ENCODE measurements around the gene NOS1AP. TPM values are rescaled to one million over a fixed set of nuclear protein-coding genes. Genes with fewer than 3 reads are reported as not detected.

The NOS1AP gene
- total and polyA plus RNA-seq, 5 donors, result 0.86 to 4.5 (median 4.1) TPM

- Histone ChIP-seq H3K4me1 (ENCODE audit: control insufficient read depth, insufficient read depth, low read length) (no peaks in the 10 kb centered on the region), H3K9me3 (ENCODE audit: control insufficient read depth, low read length) (no peaks in the 10 kb centered on the region), H3K27ac (ENCODE audit: low read length) (no peak overlapping the region), H3K4me3 (ENCODE audit: low read length) (no peak overlapping the region), H3K27me3 (ENCODE audit: control insufficient read depth, insufficient read depth) (no peaks in the 10 kb centered on the region)
- DNase-seq, result no peak
- 84% methylated on average over 8 of the region's 8 CpGs for WGBS
- no peak for ATAC-seq
- intact Hi-C loops (cut with DNase I), result loop anchor here in 1 of 4 donors (5.0 kb wide), 1 partner anchor 331 kb away; no protein-coding TSS in a partner anchor
These were observed 318.6 kb downstream of the NOS1AP start for GRCh38 chr1:162388083-162388594.

GRCh38 chr1:162388615-162389014, 319.1 kb downstream of the NOS1AP start:
- ATAC-seq, result peak; percentile 73 to 79
- intact Hi-C loops (cut with DNase I), result loop anchor here in 1 of 4 donors (5.0 kb wide), 1 partner anchor 331 kb away; no protein-coding TSS in a partner anchor
- no peaks in the 10 kb centered on the region for H3K4me1 ChIP-seq (ENCODE audit: control insufficient read depth, insufficient read depth, low read length)
- no peak overlapping the region for H3K4me3 ChIP-seq (ENCODE audit: low read length)
- peak in 1 of 3 donors; percentile 61 for DNase-seq
- no peaks in the 10 kb centered on the region for H3K9me3 ChIP-seq (ENCODE audit: control insufficient read depth, low read length)
- no peak overlapping the region for H3K27ac ChIP-seq (ENCODE audit: low read length)
- no peaks in the 10 kb centered on the region for H3K27me3 ChIP-seq (ENCODE audit: control insufficient read depth, insufficient read depth)
- WGBS, result 94% methylated on average over 5 of the region's 5 CpGs

- intact Hi-C loops (cut with DNase I), result loop anchor here in 1 of 4 donors (5.0 kb wide), 1 partner anchor 332 kb away; no protein-coding TSS in a partner anchor
- WGBS, result 56% methylated on average over 11 of the region's 11 CpGs
- Histone ChIP-seq H3K9me3 (ENCODE audit: control insufficient read depth, low read length) (no peaks in the 10 kb centered on the region), H3K4me1 (ENCODE audit: control insufficient read depth, insufficient read depth, low read length) (no peaks in the 10 kb centered on the region), H3K27me3 (ENCODE audit: control insufficient read depth, insufficient read depth) (no peaks in the 10 kb centered on the region), H3K27ac (ENCODE audit: low read length) (no peak overlapping the region), H3K4me3 (ENCODE audit: low read length) (no peak overlapping the region)
- no peak for DNase-seq
- peak in 1 of 2 donors; percentile 13 for ATAC-seq
These were observed 319.7 kb downstream of the NOS1AP start for GRCh38 chr1:162389021-162389818.

- intact Hi-C loops (cut with DNase I), result loop anchor here (5.0 to 10.0 kb wide), 2 partner anchors 333 to 335 kb away; no protein-coding TSS in a partner anchor
- DNase-seq, result no peak
- no peaks in the 10 kb centered on the region for H3K9me3 ChIP-seq (ENCODE audit: control insufficient read depth, low read length)
- 69% methylated on average over 9 of the region's 9 CpGs for WGBS
- H3K27ac ChIP-seq (ENCODE audit: low read length), result no peak overlapping the region
- H3K4me3 ChIP-seq (ENCODE audit: low read length), result no peak overlapping the region
- H3K4me1 ChIP-seq (ENCODE audit: control insufficient read depth, insufficient read depth, low read length), result no peaks in the 10 kb centered on the region
- no peaks in the 10 kb centered on the region for H3K27me3 ChIP-seq (ENCODE audit: control insufficient read depth, insufficient read depth)
- no peak for ATAC-seq
These were observed 320.5 kb downstream of the NOS1AP start for GRCh38 chr1:162389971-162390370.

- intact Hi-C loops (cut with DNase I), result loop anchor here in 3 of 4 donors (5.0 to 10.0 kb wide), 2 partner anchors 333 to 336 kb away; no protein-coding TSS in a partner anchor
- Histone ChIP-seq H3K4me3 (ENCODE audit: low read length) (no peak overlapping the region), H3K27ac (ENCODE audit: low read length) (no peak overlapping the region), H3K27me3 (ENCODE audit: control insufficient read depth, insufficient read depth) (no peaks in the 10 kb centered on the region), H3K4me1 (ENCODE audit: control insufficient read depth, insufficient read depth, low read length) (no peaks in the 10 kb centered on the region), H3K9me3 (ENCODE audit: control insufficient read depth, low read length) (no peaks in the 10 kb centered on the region)
- no peak for ATAC-seq
- no peak for DNase-seq
- WGBS, result 77% methylated on average over 15 of the region's 15 CpGs
These were observed 321.1 kb downstream of the NOS1AP start for GRCh38 chr1:162390396-162391185.

- H3K27ac ChIP-seq (ENCODE audit: low read length), result no peak overlapping the region
- no peak overlapping the region for H3K4me3 ChIP-seq (ENCODE audit: low read length)
- H3K9me3 ChIP-seq (ENCODE audit: control insufficient read depth, low read length), result no peaks in the 10 kb centered on the region
- no peak for ATAC-seq
- no peaks in the 10 kb centered on the region for H3K4me1 ChIP-seq (ENCODE audit: control insufficient read depth, insufficient read depth, low read length)
- intact Hi-C loops (cut with DNase I), result loop anchor here in 3 of 4 donors (5.0 to 10.0 kb wide), 2 partner anchors 335 to 337 kb away; no protein-coding TSS in a partner anchor
- H3K27me3 ChIP-seq (ENCODE audit: control insufficient read depth, insufficient read depth), result no peaks in the 10 kb centered on the region
- 38% methylated on average over 4 of the region's 4 CpGs for WGBS
- DNase-seq, result no peak
These were observed 322.5 kb downstream of the NOS1AP start for GRCh38 chr1:162391790-162392563.

GRCh38 chr1:162396201-162396906, 326.9 kb downstream of the NOS1AP start:
- intact Hi-C loops (cut with DNase I), result loop anchor here in 1 of 4 donors (10.0 kb wide), 1 partner anchor 342 kb away; no protein-coding TSS in a partner anchor
- H3K4me3 ChIP-seq (ENCODE audit: low read length), result no peak overlapping the region
- DNase-seq (no peak), ATAC-seq (no peak)
- no peaks in the 10 kb centered on the region for H3K9me3 ChIP-seq (ENCODE audit: control insufficient read depth, low read length)
- H3K4me1 ChIP-seq (ENCODE audit: control insufficient read depth, insufficient read depth, low read length), result no peaks in the 10 kb centered on the region
- WGBS, result 82% methylated on average over 3 of the region's 3 CpGs
- H3K27ac ChIP-seq (ENCODE audit: low read length), result no peak overlapping the region
- H3K27me3 ChIP-seq (ENCODE audit: control insufficient read depth, insufficient read depth), result no peaks in the 10 kb centered on the region

GRCh38 chr1:162397039-162397448, 327.6 kb downstream of the NOS1AP start:
- ATAC-seq (no peak), DNase-seq (no peak)
- Histone ChIP-seq H3K27me3 (ENCODE audit: control insufficient read depth, insufficient read depth) (no peaks in the 10 kb centered on the region), H3K27ac (ENCODE audit: low read length) (no peak overlapping the region), H3K4me3 (ENCODE audit: low read length) (no peak overlapping the region), H3K4me1 (ENCODE audit: control insufficient read depth, insufficient read depth, low read length) (no peaks in the 10 kb centered on the region), H3K9me3 (ENCODE audit: control insufficient read depth, low read length) (no peaks in the 10 kb centered on the region)
- WGBS, result 75% methylated on average over 3 of the region's 3 CpGs
- intact Hi-C loops (cut with DNase I), result loop anchor here in 1 of 4 donors (10.0 kb wide), 1 partner anchor 342 kb away; no protein-coding TSS in a partner anchor

GRCh38 chr1:162397943-162398560, 328.6 kb downstream of the NOS1AP start:
- no peak for DNase-seq
- intact Hi-C loops (cut with DNase I), result loop anchor here in 1 of 4 donors (10.0 kb wide), 1 partner anchor 343 kb away; no protein-coding TSS in a partner anchor

More at GRCh38 chr1:162397943-162398560, 328.6 kb downstream of the NOS1AP start:
- Histone ChIP-seq H3K9me3 (ENCODE audit: control insufficient read depth, low read length) (no peaks in the 10 kb centered on the region), H3K27me3 (ENCODE audit: control insufficient read depth, insufficient read depth) (no peaks in the 10 kb centered on the region), H3K4me3 (ENCODE audit: low read length) (no peak overlapping the region), H3K27ac (ENCODE audit: low read length) (no peak overlapping the region), H3K4me1 (ENCODE audit: control insufficient read depth, insufficient read depth, low read length) (no peaks in the 10 kb centered on the region)
- WGBS, result 49% methylated on average over 3 of the region's 3 CpGs
- ATAC-seq, result peak in 1 of 2 donors; percentile 11

All from right cardiac atrium (tissue), 5 donors.